ENCODE results near the gene RAD23A. TPM values are rescaled to one million over a fixed set of nuclear protein-coding genes. Genes with fewer than 3 reads are reported as not detected.

Gene RAD23A
- 55.8 TPM for total RNA-seq
- 128 TPM for polyA plus RNA-seq
- long read RNA-seq, donor 1, partial matches to known transcripts: 0 of 4 reads
- long read RNA-seq, donor 1, other reads (novel, unspliced or antisense): 0 of 4 reads
- long read RNA-seq, donor 2, transcript RAD23A-207 (2 exons, 545 nt): minor isoform, 14 of 100 reads
- long read RNA-seq, donor 2, transcript RAD23A-201 (9 exons, 1,736 nt): minor isoform, 24 of 100 reads
- long read RNA-seq, donor 2, transcript RAD23A-203 (9 exons, 1,746 nt): major isoform, 41 of 100 reads
- long read RNA-seq, donor 2, partial matches to known transcripts: 18 of 100 reads
- long read RNA-seq, donor 2, other reads (novel, unspliced or antisense): 0 of 100 reads
- long read RNA-seq, donor 3, transcript RAD23A-207 (2 exons, 545 nt): major isoform, 15 of 49 reads
- long read RNA-seq, donor 3, transcript RAD23A-203 (9 exons, 1,746 nt): minor isoform, 14 of 49 reads
- long read RNA-seq, donor 3, transcript RAD23A-201 (9 exons, 1,736 nt): minor isoform, 14 of 49 reads
- long read RNA-seq, donor 3, partial matches to known transcripts: 5 of 49 reads
- long read RNA-seq, donor 3, other reads (novel, unspliced or antisense): 0 of 49 reads
- long read RNA-seq, donor 4, transcript RAD23A-207 (2 exons, 545 nt): major isoform, 17 of 27 reads
- long read RNA-seq, donor 4, transcript RAD23A-201 (9 exons, 1,736 nt): minor isoform, 5 of 27 reads
- long read RNA-seq, donor 4, transcript RAD23A-203 (9 exons, 1,746 nt): minor isoform, 5 of 27 reads
- long read RNA-seq, donor 4, partial matches to known transcripts: 0 of 27 reads
- long read RNA-seq, donor 4, other reads (novel, unspliced or antisense): 0 of 27 reads
- long read RNA-seq, donor 5, transcript RAD23A-203 (9 exons, 1,746 nt): minor isoform, 13 of 60 reads
- long read RNA-seq, donor 5, transcript RAD23A-207 (2 exons, 545 nt): major isoform, 23 of 60 reads
- long read RNA-seq, donor 5, transcript RAD23A-201 (9 exons, 1,736 nt): minor isoform, 18 of 60 reads
- long read RNA-seq, donor 5, partial matches to known transcripts: 6 of 60 reads
- long read RNA-seq, donor 5, other reads (novel, unspliced or antisense): 0 of 60 reads
- long read RNA-seq, donor 6, transcript RAD23A-203 (9 exons, 1,746 nt): minor isoform, 16 of 236 reads
- long read RNA-seq, donor 6, transcript RAD23A-201 (9 exons, 1,736 nt): major isoform, 19 of 236 reads
- long read RNA-seq, donor 6, transcript RAD23A-207 (2 exons, 545 nt): minor isoform, 6 of 236 reads
- long read RNA-seq, donor 6, partial matches to known transcripts: 0 of 236 reads
- long read RNA-seq, donor 6, other reads (novel, unspliced or antisense): 195 of 236 reads
- long read RNA-seq, donor 7, transcript RAD23A-203 (9 exons, 1,746 nt): minor isoform, 17 of 287 reads
- long read RNA-seq, donor 7, transcript RAD23A-207 (2 exons, 545 nt): minor isoform, 10 of 287 reads
- long read RNA-seq, donor 7, transcript RAD23A-201 (9 exons, 1,736 nt): major isoform, 26 of 287 reads
- long read RNA-seq, donor 7, partial matches to known transcripts: 5 of 287 reads
- long read RNA-seq, donor 7, other reads (novel, unspliced or antisense): 228 of 287 reads
- long read RNA-seq, donor 8, transcript RAD23A-201 (9 exons, 1,736 nt): minor isoform, 10 of 79 reads
- long read RNA-seq, donor 8, transcript RAD23A-203 (9 exons, 1,746 nt): major isoform, 19 of 79 reads
- long read RNA-seq, donor 8, partial matches to known transcripts: 0 of 79 reads
- long read RNA-seq, donor 8, other reads (novel, unspliced or antisense): 47 of 79 reads
- long read RNA-seq, donor 9, transcript RAD23A-201 (9 exons, 1,736 nt): minor isoform, 15 of 47 reads
- long read RNA-seq, donor 9, transcript RAD23A-203 (9 exons, 1,746 nt): major isoform, 16 of 47 reads
- long read RNA-seq, donor 9, partial matches to known transcripts: 13 of 47 reads
- long read RNA-seq, donor 9, other reads (novel, unspliced or antisense): 0 of 47 reads
- long read RNA-seq, donor 10, transcript RAD23A-201 (9 exons, 1,736 nt): minor isoform, 16 of 51 reads
- long read RNA-seq, donor 10, transcript RAD23A-203 (9 exons, 1,746 nt): major isoform, 17 of 51 reads
- long read RNA-seq, donor 10, transcript RAD23A-207 (2 exons, 545 nt): minor isoform, 8 of 51 reads
- long read RNA-seq, donor 10, partial matches to known transcripts: 10 of 51 reads
- long read RNA-seq, donor 10, other reads (novel, unspliced or antisense): 0 of 51 reads

- Histone ChIP-seq H3K4me1 (ENCODE audit: control insufficient read depth in 2 of 2, insufficient read depth in 2 of 2, low read length in 2 of 2) (peaks cover 5 to 52% of the 10 kb centered on the region in 2 donors), H3K36me3 (ENCODE audit: control insufficient read depth in 2 of 2, insufficient read depth in 2 of 2, low read length in 1 of 2) (peaks cover 71 to 81% of the 10 kb centered on the region in 2 donors), H3K9me3 (ENCODE audit: control insufficient read depth in 2 of 2, insufficient read depth in 1 of 2, low read length in 1 of 2) (no peaks in the 10 kb centered on the region), H3K27ac (ENCODE audit: low read depth in 1 of 2, low read length in 1 of 2) (peak within 1 kb of the TSS; percentile 81 to 98), H3K27me3 (ENCODE audit: control insufficient read depth in 2 of 2, insufficient read depth in 1 of 2, low read length in 1 of 2) (peaks cover 0 to 3% of the 10 kb centered on the region in 2 donors), H3K4me3 (ENCODE audit: low read length in 2 of 2) (peak within 1 kb of the TSS; percentile 65 to 88)
- 1% methylated on average over 62 of the region's 62 CpGs for WGBS
- peak; percentile 90 to 98 (median 95) for DNase-seq (ENCODE audit: low read depth in 6 of 9, low spot score in 9 of 9)
Measured at GRCh38 chr19:12945479-12946091, at the start of gene RAD23A. TSS of gene RAD23A (plus strand) at chr19:12945862. CDS start at chr19:12945949, 87 bp downstream.

- DNase-seq (ENCODE audit: low read depth in 6 of 9, low spot score in 9 of 9): no peak
- H3K27ac ChIP-seq (ENCODE audit: low read depth in 1 of 2, low read length in 1 of 2): no peak overlapping the region
- no peaks in the 10 kb centered on the region for H3K27me3 ChIP-seq (ENCODE audit: control insufficient read depth in 2 of 2, insufficient read depth in 1 of 2, low read length in 1 of 2)
- H3K4me3 ChIP-seq (ENCODE audit: low read length in 2 of 2): no peak overlapping the region
- H3K9me3 ChIP-seq (ENCODE audit: control insufficient read depth in 2 of 2, insufficient read depth in 1 of 2, low read length in 1 of 2): no peaks in the 10 kb centered on the region
- 98% methylated on average over 17 of the region's 17 CpGs for WGBS
- H3K36me3 ChIP-seq (ENCODE audit: control insufficient read depth in 2 of 2, insufficient read depth in 2 of 2, low read length in 1 of 2): peaks cover 54 to 62% of the 10 kb centered on the region in 2 donors
- H3K4me1 ChIP-seq (ENCODE audit: control insufficient read depth in 2 of 2, insufficient read depth in 2 of 2, low read length in 2 of 2): peaks cover 5 to 8% of the 10 kb centered on the region in 2 donors
Measured at GRCh38 chr19:12896460-12896859, 49.2 kb upstream of the RAD23A start.

GRCh38 chr19:12899891-12900518 lies 45.7 kb upstream of the RAD23A start:
- no peaks in the 10 kb centered on the region for H3K27me3 ChIP-seq (ENCODE audit: control insufficient read depth in 2 of 2, insufficient read depth in 1 of 2, low read length in 1 of 2)
- WGBS: 95% methylated on average over 10 of the region's 10 CpGs
- H3K9me3 ChIP-seq (ENCODE audit: control insufficient read depth in 2 of 2, insufficient read depth in 1 of 2, low read length in 1 of 2): no peaks in the 10 kb centered on the region
- H3K4me3 ChIP-seq (ENCODE audit: low read length in 2 of 2): no peak overlapping the region
- no peaks in the 10 kb centered on the region for H3K4me1 ChIP-seq (ENCODE audit: control insufficient read depth in 2 of 2, insufficient read depth in 2 of 2, low read length in 2 of 2)
- H3K27ac ChIP-seq (ENCODE audit: low read depth in 1 of 2, low read length in 1 of 2): no peak overlapping the region
- peaks cover 34 to 53% of the 10 kb centered on the region in 2 donors for H3K36me3 ChIP-seq (ENCODE audit: control insufficient read depth in 2 of 2, insufficient read depth in 2 of 2, low read length in 1 of 2)
- DNase-seq (ENCODE audit: low read depth in 6 of 9, low spot score in 9 of 9): no peak

GRCh38 chr19:12907166-12907565 lies 38.5 kb upstream of the RAD23A start:
- Histone ChIP-seq H3K36me3 (ENCODE audit: control insufficient read depth in 2 of 2, insufficient read depth in 2 of 2, low read length in 1 of 2) (peaks cover 0 to 8% of the 10 kb centered on the region in 2 donors), H3K27ac (ENCODE audit: low read depth in 1 of 2, low read length in 1 of 2) (no peak overlapping the region), H3K9me3 (ENCODE audit: control insufficient read depth in 2 of 2, insufficient read depth in 1 of 2, low read length in 1 of 2) (no peaks in the 10 kb centered on the region), H3K4me1 (ENCODE audit: control insufficient read depth in 2 of 2, insufficient read depth in 2 of 2, low read length in 2 of 2) (peaks cover 0 to 2% of the 10 kb centered on the region in 2 donors), H3K4me3 (ENCODE audit: low read length in 2 of 2) (no peak overlapping the region), H3K27me3 (ENCODE audit: control insufficient read depth in 2 of 2, insufficient read depth in 1 of 2, low read length in 1 of 2) (no peaks in the 10 kb centered on the region)
- 97% methylated on average over 9 of the region's 9 CpGs for WGBS
- DNase-seq (ENCODE audit: low read depth in 6 of 9, low spot score in 9 of 9): no peak

GRCh38 chr19:12912571-12912970 lies 33.1 kb upstream of the RAD23A start:
- Histone ChIP-seq H3K4me3 (ENCODE audit: low read length in 2 of 2) (no peak overlapping the region), H3K9me3 (ENCODE audit: control insufficient read depth in 2 of 2, insufficient read depth in 1 of 2, low read length in 1 of 2) (no peaks in the 10 kb centered on the region), H3K27me3 (ENCODE audit: control insufficient read depth in 2 of 2, insufficient read depth in 1 of 2, low read length in 1 of 2) (no peaks in the 10 kb centered on the region), H3K4me1 (ENCODE audit: control insufficient read depth in 2 of 2, insufficient read depth in 2 of 2, low read length in 2 of 2) (peaks cover 17 to 28% of the 10 kb centered on the region in 2 donors), H3K27ac (ENCODE audit: low read depth in 1 of 2, low read length in 1 of 2) (peak overlapping the region; percentile 89 to 99), H3K36me3 (ENCODE audit: control insufficient read depth in 2 of 2, insufficient read depth in 2 of 2, low read length in 1 of 2) (no peaks in the 10 kb centered on the region)
- no peak for DNase-seq (ENCODE audit: low read depth in 6 of 9, low spot score in 9 of 9)
- 69% methylated on average over 4 of the region's 4 CpGs for WGBS

GRCh38 chr19:12913011-12913561 lies 32.6 kb upstream of the RAD23A start:
- Histone ChIP-seq H3K4me3 (ENCODE audit: low read length in 2 of 2) (peak overlapping the region in 1 of 2 donors; percentile 13), H3K36me3 (ENCODE audit: control insufficient read depth in 2 of 2, insufficient read depth in 2 of 2, low read length in 1 of 2) (no peaks in the 10 kb centered on the region), H3K4me1 (ENCODE audit: control insufficient read depth in 2 of 2, insufficient read depth in 2 of 2, low read length in 2 of 2) (peaks cover 17 to 29% of the 10 kb centered on the region in 2 donors), H3K9me3 (ENCODE audit: control insufficient read depth in 2 of 2, insufficient read depth in 1 of 2, low read length in 1 of 2) (no peaks in the 10 kb centered on the region), H3K27me3 (ENCODE audit: control insufficient read depth in 2 of 2, insufficient read depth in 1 of 2, low read length in 1 of 2) (no peaks in the 10 kb centered on the region), H3K27ac (ENCODE audit: low read depth in 1 of 2, low read length in 1 of 2) (peak overlapping the region; percentile 89 to 99)
- DNase-seq (ENCODE audit: low read depth in 6 of 9, low spot score in 9 of 9): peak in 1 of 9 donors; percentile 40
- WGBS: 25% methylated on average over 22 of the region's 22 CpGs
